Measurements from ENCODE around the gene C6orf62.
"Not testable (repeated sequence)": the region's sequence is repeated elsewhere in the genome, so short reads cannot be mapped to it uniquely, and the experiment has no call there.

C6orf62 gene

GRCh38 chr6:24719125-24719971 lies at the start of gene C6orf62:
TSS of gene C6orf62 (minus strand) at chr6:24719154. CDS start at chr6:24718668, 486 bp downstream.
- no peak for DNase-seq (ENCODE audit: low spot score)

GRCh38 chr6:24768361-24768760 lies 49.4 kb upstream of the C6orf62 start:
- no peak for DNase-seq (ENCODE audit: low spot score)

GRCh38 chr6:24766680-24767462 lies 47.9 kb upstream of the C6orf62 start:
- DNase-seq (ENCODE audit: low spot score), result peak; percentile 56

- DNase-seq (ENCODE audit: low spot score), result not testable (repeated sequence)
These were observed 47.0 kb upstream of the C6orf62 start for GRCh38 chr6:24765968-24766367.

- DNase-seq (ENCODE audit: low spot score), result not testable (repeated sequence)
These were observed 46.2 kb upstream of the C6orf62 start for GRCh38 chr6:24764833-24765828.

GRCh38 chr6:24763578-24763977 lies 44.6 kb upstream of the C6orf62 start:
- DNase-seq (ENCODE audit: low spot score), result no peak

- no peak for DNase-seq (ENCODE audit: low spot score)
These were observed 42.9 kb upstream of the C6orf62 start for GRCh38 chr6:24761851-24762250.

- DNase-seq (ENCODE audit: low spot score), result no peak
These were observed 42.4 kb upstream of the C6orf62 start for GRCh38 chr6:24761193-24761835.

- DNase-seq (ENCODE audit: low spot score), result no peak
These were observed 41.3 kb upstream of the C6orf62 start for GRCh38 chr6:24760210-24760609.

- DNase-seq (ENCODE audit: low spot score), result no peak
These were observed 40.8 kb upstream of the C6orf62 start for GRCh38 chr6:24759718-24760117.

- DNase-seq (ENCODE audit: low spot score), result no peak
These were observed 38.7 kb upstream of the C6orf62 start for GRCh38 chr6:24757611-24758010.

- DNase-seq (ENCODE audit: low spot score), result no peak
These were observed 36.3 kb upstream of the C6orf62 start for GRCh38 chr6:24755279-24755678.

GRCh38 chr6:24754378-24754777 lies 35.4 kb upstream of the C6orf62 start:
- DNase-seq (ENCODE audit: low spot score), result not testable (repeated sequence)

- DNase-seq (ENCODE audit: low spot score), result no peak
These were observed 34.6 kb upstream of the C6orf62 start for GRCh38 chr6:24753545-24753944.

GRCh38 chr6:24752917-24753492 lies 34.1 kb upstream of the C6orf62 start:
- DNase-seq (ENCODE audit: low spot score), result no peak

GRCh38 chr6:24752503-24752902 lies 33.5 kb upstream of the C6orf62 start:
- no peak for DNase-seq (ENCODE audit: low spot score)

- DNase-seq (ENCODE audit: low spot score), result not testable (repeated sequence)
These were observed 31.9 kb upstream of the C6orf62 start for GRCh38 chr6:24750878-24751277.

- no peak for DNase-seq (ENCODE audit: low spot score)
These were observed 30.3 kb upstream of the C6orf62 start for GRCh38 chr6:24749297-24749696.

GRCh38 chr6:24744911-24745310 lies 26.0 kb upstream of the C6orf62 start:
- DNase-seq (ENCODE audit: low spot score), result no peak

GRCh38 chr6:24743944-24744335 lies 25.0 kb upstream of the C6orf62 start:
- DNase-seq (ENCODE audit: low spot score), result no peak

Data from kidney capillary endothelial cell (primary cell).